GM23338 (cell line): ENCODE measurements around the gene ACOX3.

Experiments
- CREB1 ChIP-seq: fragments of 250-450 bp; sonication (Bioruptor Pico); IDR thresholded peaks from 2 replicates; pipeline ENCODE4 v1.5.0; 2020; ENCODE audit warnings: low read depth, mild to moderate bottlenecking, moderate library complexity
- CTCF ChIP-seq, 2 experiments: fragments of 200-600 bp in 1 of 2; sonication (generic) in 1 of 2; conservative IDR thresholded peaks; 2 replicates each; pipeline versions ENCODE4 v1.5.1 to v1.6.1; 2016 to 2017; ENCODE audit warnings: antibody characterized with exemption in 2 of 2, low read depth in 2 of 2, mild to moderate bottlenecking in 2 of 2, moderate library complexity in 1 of 2
- EZH2 ChIP-seq: fragments of 200-600 bp; sonication (generic); IDR thresholded peaks from one replicate; pipeline ENCODE4 v1.8.0; 2017; ENCODE audit warnings: antibody characterized with exemption, mild to moderate bottlenecking, low read depth; ENCODE audit not compliant: unreplicated experiment

- TF ChIP-seq EZH2 (no peak), CTCF (conservative IDR thresholded peaks at IDR 0.05; ENCODE audit: low read depth in 2 of 2) (no peak), CREB1 (CRISPR knock-in tag) (peak; percentile 100)
These were observed at the start of gene ACOX3, which contains the start of gene TRMT44 for GRCh38 chr4:8440492-8441311.
